GM10266 (cell line): Measurements from ENCODE around the gene BPTF.
"Not testable (repeated sequence)": the region's sequence is repeated elsewhere in the genome, so short reads cannot be mapped to it uniquely, and the experiment has no call there.

ENCODE experiments used
- DNase-seq: peaks from one replicate; pipeline ENCODE4 v3.0.0; 2012; ENCODE audit errors: extremely low spot score
- TF ChIP-seq, protein P1 (sequence below): IDR thresholded peaks from 2 replicates; pipeline ENCODE4 v1.5.1; 2012; ENCODE audit warnings: mild to moderate bottlenecking, low read depth; ENCODE audit not compliant: control insufficient read depth, insufficient read depth; ENCODE audit errors: missing control alignments

The BPTF gene

DNA sequence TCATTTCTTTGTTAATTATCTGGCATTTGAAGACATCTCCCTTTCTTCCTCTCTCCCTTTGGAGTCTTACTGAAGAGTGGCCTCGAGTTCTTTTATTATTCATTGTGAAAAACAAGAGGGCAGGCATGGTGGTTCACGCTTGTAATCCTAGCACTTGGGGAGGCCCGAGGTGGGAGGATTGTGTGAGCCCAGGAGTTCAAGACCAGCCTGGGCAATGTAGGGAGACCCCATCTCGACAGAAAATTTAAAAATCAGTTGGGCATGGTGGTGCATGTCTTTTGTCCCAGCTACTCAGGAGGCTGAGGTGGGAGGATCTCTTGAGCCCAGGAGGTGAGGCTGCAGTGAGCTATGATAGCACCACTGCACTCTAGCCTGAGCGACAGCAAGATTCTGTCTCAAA, 20.1 kb downstream of the BPTF start:
- DNase-seq: no peak

DNA sequence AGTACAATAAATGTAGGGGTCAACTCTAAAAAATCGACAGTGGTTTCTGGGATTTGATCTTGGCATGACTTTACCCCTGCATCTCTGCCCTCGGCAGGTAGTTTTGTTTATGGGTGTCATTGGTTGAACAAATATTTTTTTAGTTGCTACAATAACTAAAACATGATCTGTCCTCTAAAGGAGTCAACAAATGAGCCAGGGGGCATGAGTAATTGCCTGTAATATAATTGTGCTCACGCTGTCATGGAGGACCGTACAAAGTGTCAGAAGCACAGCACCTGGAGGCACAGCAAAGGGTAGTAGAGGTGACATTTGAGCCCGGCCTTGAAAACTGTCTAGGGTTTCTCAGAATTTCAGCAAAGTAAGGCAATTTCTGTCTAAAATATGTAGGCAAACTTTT, 22.9 kb downstream of the BPTF start:
- DNase-seq: not testable (repeated sequence)

More for the DNA sequence above, 20.1 kb downstream of the BPTF start:
- TF ChIP-seq, protein P1, sequence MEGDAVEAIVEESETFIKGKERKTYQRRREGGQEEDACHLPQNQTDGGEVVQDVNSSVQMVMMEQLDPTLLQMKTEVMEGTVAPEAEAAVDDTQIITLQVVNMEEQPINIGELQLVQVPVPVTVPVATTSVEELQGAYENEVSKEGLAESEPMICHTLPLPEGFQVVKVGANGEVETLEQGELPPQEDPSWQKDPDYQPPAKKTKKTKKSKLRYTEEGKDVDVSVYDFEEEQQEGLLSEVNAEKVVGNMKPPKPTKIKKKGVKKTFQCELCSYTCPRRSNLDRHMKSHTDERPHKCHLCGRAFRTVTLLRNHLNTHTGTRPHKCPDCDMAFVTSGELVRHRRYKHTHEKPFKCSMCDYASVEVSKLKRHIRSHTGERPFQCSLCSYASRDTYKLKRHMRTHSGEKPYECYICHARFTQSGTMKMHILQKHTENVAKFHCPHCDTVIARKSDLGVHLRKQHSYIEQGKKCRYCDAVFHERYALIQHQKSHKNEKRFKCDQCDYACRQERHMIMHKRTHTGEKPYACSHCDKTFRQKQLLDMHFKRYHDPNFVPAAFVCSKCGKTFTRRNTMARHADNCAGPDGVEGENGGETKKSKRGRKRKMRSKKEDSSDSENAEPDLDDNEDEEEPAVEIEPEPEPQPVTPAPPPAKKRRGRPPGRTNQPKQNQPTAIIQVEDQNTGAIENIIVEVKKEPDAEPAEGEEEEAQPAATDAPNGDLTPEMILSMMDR: no peak

DNA sequence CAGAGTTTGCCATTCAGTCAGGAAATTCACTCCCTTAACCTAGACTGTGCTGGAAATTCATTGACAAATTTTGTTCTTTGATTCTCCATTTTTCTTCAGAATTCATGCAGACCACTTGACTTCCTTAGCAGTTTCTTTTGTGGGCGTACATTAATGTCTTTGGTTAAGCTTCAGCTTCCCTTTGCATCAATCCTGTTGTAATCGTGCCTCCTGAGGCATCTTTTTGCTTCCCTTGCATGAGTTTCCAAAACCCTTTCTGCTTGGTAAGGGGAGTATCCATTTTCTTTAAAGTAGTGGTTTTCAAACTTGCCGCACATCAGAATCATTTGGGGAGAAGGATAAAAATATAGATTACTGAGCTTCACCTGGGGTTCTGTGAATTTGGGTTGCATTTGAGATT, 23.5 kb downstream of the BPTF start:
- DNase-seq: not testable (repeated sequence)

DNA sequence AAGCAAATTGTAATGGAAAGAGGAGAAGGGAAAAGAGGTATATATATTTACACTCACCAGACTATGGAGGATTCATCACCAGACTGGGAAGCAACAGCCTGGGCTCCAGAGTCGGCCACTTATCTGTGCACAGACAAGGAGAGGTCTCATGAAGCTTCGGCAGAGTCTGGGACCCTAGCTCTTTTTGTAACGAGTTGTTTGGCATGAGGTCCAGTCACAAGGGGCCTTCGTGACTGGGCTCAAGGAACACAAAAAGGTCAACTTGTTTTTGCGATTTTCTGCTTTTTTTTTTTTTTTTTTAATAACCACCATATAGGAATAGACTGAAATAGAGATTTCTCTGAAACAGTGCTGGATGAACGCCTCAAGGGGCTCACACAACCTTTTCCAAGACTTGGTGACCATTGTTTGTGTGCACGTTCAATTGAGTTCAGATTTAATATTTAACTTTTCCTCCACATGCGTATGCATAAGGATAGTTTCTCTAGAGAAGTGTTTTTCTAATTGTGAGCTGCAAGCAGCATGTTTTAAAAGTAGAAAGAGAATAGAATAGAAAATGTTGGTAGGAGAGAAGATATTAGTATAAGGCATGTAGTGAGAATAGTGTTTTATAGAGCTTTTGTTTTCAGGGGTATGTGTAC, 25.8 kb downstream of the BPTF start:
- TF ChIP-seq, protein P1: no peak
- no peak for DNase-seq

DNA sequence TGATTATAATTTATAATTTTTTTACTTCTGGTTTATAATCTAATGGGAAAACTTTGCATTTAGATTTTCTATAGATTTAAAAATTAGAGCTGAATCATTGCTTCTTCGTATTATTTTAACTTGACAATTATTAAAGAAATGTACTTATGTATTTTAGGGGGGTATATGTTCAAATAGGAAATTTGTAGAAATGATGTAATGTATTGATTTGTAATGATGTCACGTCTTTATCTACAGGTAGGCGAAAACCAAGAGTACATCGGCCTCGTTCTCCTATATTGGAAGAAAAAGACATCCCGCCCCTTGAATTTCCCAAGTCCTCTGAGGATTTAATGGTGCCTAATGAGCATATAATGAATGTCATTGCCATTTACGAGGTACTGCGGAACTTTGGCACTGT, 28.4 kb downstream of the BPTF start:
- no peak for DNase-seq
- TF ChIP-seq, protein P1: no peak

DNA sequence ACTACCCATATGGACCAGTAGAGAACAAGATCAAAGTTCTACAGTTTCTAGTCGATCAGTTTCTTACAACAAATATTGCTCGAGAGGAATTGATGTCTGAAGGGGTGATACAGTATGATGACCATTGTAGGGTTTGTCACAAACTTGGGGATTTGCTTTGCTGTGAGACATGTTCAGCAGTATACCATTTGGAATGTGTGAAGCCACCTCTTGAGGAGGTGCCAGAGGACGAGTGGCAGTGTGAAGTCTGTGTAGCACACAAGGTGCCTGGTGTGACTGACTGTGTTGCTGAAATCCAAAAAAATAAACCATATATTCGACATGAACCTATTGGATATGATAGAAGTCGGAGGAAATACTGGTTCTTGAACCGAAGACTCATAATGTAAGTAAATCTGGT, 29.1 kb downstream of the BPTF start:
- DNase-seq: no peak

DNA sequence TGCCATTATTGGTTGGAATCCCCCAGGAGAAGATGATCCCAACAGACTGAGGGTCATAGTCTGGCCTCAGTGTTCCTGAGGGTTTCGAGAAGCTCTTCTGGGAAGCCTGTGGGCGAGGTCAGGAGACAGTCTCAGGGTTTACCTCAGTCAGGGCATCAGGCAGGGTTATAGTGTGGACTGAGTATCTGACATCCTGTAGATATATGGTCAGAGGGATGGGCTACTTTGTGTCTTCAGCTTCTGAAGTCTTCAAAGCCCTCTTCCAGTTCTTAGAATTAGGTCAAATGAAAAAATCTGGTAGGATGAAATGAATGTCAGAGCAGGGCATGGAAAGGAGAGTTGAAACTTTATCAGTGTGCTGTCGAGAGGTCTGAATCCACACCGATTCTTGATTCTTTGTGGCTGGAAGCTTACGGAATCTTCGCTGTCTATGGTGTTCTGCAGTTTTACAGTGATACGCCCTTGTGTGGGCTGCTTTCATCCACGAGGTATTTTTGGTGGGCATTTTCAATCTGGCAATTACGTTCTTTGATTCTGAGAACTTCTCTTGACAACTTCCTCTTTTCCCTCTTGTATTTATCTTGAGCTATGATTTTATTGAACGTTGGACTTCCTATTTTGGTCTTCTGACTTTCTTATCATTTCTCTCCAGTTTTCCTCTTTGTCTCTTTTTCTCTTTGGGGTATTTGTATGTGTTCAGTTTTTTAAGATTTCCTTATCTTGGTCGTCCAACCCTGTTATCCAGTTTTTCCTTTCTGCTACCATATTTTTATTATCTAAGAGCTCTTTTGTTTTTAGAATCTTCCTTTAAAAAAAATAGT, 30.4 kb downstream of the BPTF start:
- no peak for DNase-seq
- TF ChIP-seq, protein P1: no peak

More for the DNA sequence above, 29.1 kb downstream of the BPTF start:
- TF ChIP-seq, protein P1: no peak

DNA sequence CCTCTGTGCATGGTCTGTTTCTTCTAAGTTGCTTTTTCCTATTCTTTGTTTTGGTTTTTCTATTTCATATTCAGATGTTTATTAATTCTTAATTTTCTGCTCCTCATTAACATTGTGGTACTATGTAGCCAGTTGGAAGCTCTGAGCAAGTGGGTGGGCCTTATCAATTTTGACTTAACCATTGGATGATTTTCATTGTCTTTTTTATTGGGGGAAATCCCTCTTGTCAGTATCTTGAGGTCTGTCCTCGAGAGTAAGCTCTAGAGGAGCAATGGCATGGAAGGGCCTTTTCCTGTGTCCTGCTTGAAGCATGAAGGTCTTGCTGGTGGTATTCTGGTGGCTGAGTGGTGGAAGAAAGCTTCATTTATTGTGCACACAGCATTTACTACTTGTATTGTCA, 31.1 kb downstream of the BPTF start:
- not testable (repeated sequence) for DNase-seq
